Stimulated activated CD8-positive, alpha-beta memory T cell treated with anti-CD3 and anti-CD28 coated beads, Interleukin-15, amount 100 ng/mL, for 1 hour (primary cell): Measurements from ENCODE around the gene DNAJB5.
"Not testable (repeated sequence)": the region's sequence is repeated elsewhere in the genome, so short reads cannot be mapped to it uniquely, and the experiment has no call there.

Experiments used
- DNase-seq: peaks from one replicate; pipeline ENCODE4 v3.0.0-alpha.2; 2020; ENCODE audit warnings: low read depth

The DNAJB5 gene

GRCh38 chr9:34989003-34989945 is at the start of gene DNAJB5:
DNAJB5 (plus strand) TSS chr9:34989745; CDS start chr9:34990631, 886 bp downstream.
- peak; percentile 94 for DNase-seq

- not testable (repeated sequence) for DNase-seq
Measured at GRCh38 chr9:34939989-34940388, 49.6 kb upstream of the DNAJB5 start.

GRCh38 chr9:34948451-34948850 is 41.1 kb upstream of the DNAJB5 start:
- DNase-seq, result no peak

- no peak for DNase-seq
Measured at GRCh38 chr9:34954225-34954624, 35.3 kb upstream of the DNAJB5 start.

- not testable (repeated sequence) for DNase-seq
Measured at GRCh38 chr9:34956066-34956465, 33.5 kb upstream of the DNAJB5 start.

- no peak for DNase-seq
Measured at GRCh38 chr9:34956648-34957047, 32.9 kb upstream of the DNAJB5 start.

GRCh38 chr9:34957492-34958410 is 31.8 kb upstream of the DNAJB5 start, which contains the start of gene PHF24:
PHF24 (plus strand) TSS chr9:34958285; CDS start chr9:34971299, 13,014 bp downstream.
- no peak for DNase-seq

- DNase-seq, result no peak
Measured at GRCh38 chr9:34958411-34958982, 31.0 kb upstream of the DNAJB5 start.

GRCh38 chr9:34959461-34959860 is 30.1 kb upstream of the DNAJB5 start:
- DNase-seq, result no peak

- no peak for DNase-seq
Measured at GRCh38 chr9:34961574-34962490, 27.7 kb upstream of the DNAJB5 start.

GRCh38 chr9:34962546-34962945 is 27.0 kb upstream of the DNAJB5 start:
- no peak for DNase-seq

GRCh38 chr9:34963552-34963951 is 26.0 kb upstream of the DNAJB5 start:
- DNase-seq, result no peak

GRCh38 chr9:34964458-34964857 is 25.1 kb upstream of the DNAJB5 start:
- DNase-seq, result no peak

- DNase-seq, result no peak
Measured at GRCh38 chr9:34971146-34971811, 18.3 kb upstream of the DNAJB5 start.

GRCh38 chr9:34974664-34975063 is 14.9 kb upstream of the DNAJB5 start:
- DNase-seq, result no peak

GRCh38 chr9:34976441-34976840 is 13.1 kb upstream of the DNAJB5 start:
- no peak for DNase-seq

GRCh38 chr9:34976992-34977391 is 12.6 kb upstream of the DNAJB5 start:
- DNase-seq, result no peak

- no peak for DNase-seq
Measured at GRCh38 chr9:34980181-34980761, 9.3 kb upstream of the DNAJB5 start.

- no peak for DNase-seq
Measured at GRCh38 chr9:34982361-34982760, 7.2 kb upstream of the DNAJB5 start.

GRCh38 chr9:34983209-34983608 is 6.3 kb upstream of the DNAJB5 start:
- DNase-seq, result no peak
